ENCODE results near the gene ANO3. TPM values are rescaled to one million over a fixed set of nuclear protein-coding genes. Genes with fewer than 3 reads are reported as not detected.

ANO3 gene
- total RNA-seq, 4 donors from 2014 or later, result 1.6 to 14.3 (median 4.3) TPM

DNA sequence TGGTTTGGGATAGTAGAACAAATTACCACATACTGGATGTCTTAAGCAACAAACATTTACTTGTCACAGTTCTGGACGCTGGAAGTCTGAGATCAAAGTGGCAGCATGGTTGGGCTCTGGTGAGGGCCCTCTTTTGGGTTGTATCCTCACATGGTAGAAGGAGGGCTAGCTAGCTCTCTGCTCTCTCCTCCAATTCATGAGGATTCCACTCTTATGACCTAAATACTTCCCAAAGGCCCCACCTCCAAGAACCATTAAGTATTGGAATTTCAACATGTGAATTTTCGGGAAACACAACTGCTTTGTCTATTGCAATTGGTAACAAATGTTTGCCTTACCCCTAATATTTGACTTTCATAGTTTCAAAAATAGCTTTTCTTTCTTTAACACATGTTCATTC lies 187.5 kb downstream of the ANO3 start:
- TF ChIP-seq, protein P1, sequence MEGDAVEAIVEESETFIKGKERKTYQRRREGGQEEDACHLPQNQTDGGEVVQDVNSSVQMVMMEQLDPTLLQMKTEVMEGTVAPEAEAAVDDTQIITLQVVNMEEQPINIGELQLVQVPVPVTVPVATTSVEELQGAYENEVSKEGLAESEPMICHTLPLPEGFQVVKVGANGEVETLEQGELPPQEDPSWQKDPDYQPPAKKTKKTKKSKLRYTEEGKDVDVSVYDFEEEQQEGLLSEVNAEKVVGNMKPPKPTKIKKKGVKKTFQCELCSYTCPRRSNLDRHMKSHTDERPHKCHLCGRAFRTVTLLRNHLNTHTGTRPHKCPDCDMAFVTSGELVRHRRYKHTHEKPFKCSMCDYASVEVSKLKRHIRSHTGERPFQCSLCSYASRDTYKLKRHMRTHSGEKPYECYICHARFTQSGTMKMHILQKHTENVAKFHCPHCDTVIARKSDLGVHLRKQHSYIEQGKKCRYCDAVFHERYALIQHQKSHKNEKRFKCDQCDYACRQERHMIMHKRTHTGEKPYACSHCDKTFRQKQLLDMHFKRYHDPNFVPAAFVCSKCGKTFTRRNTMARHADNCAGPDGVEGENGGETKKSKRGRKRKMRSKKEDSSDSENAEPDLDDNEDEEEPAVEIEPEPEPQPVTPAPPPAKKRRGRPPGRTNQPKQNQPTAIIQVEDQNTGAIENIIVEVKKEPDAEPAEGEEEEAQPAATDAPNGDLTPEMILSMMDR (IDR thresholded peaks at IDR 0.05; ENCODE audit: low read depth), result no peak

DNA sequence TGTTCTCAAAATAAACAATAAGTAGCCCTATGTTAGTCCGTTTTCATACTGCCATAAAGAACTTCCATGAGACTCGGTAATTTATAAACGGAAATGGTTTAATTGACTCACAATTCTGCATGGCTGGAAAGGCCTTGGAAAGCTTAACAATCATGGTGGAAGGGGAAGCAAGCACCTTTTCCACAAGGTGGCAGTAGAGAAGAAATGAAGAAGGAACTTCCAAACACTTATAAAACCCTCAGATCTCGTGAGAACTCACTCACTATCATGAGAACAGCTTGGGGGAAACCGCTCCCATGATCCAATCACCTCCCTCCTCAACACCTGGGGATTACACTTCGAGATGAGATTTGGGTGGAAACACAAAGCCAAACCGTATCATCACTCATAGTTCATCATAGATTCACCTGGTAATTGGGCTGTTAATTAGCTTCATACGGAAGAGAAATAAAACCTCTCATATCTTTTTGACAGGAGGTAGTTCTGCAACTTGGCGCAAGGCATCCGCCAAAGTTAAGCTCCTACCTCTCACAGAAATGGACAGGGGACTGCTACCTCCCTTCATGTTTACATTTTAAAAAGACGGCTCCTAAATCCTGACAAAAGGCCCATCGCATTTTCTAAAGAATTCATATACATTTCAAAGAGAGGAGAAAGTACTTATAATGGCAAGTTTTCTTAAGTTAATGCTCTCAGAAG lies 191.1 kb downstream of the ANO3 start:
- TF ChIP-seq, protein P1 (IDR thresholded peaks at IDR 0.05; ENCODE audit: low read depth), result no peak

DNA sequence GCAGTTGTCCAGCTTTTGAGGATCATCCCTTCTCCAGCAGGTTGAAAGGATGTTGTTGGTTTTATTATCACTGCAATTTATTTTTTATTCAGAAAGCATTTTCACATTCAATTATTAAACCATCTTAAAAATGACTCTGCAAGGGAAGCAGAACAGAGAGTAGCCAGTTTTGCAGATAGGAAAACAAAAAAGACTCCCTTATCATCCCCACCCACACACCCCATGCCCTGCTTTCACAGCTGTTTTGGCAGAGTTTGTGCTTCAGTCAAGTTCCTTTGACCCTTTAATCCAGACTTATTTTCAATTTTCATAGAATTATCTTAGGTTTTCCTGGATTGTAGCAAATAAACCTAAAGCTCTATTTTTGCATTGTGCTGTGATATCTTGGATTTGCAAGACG lies 195.8 kb downstream of the ANO3 start:
- TF ChIP-seq, protein P1 (IDR thresholded peaks at IDR 0.05; ENCODE audit: low read depth), result no peak

DNA sequence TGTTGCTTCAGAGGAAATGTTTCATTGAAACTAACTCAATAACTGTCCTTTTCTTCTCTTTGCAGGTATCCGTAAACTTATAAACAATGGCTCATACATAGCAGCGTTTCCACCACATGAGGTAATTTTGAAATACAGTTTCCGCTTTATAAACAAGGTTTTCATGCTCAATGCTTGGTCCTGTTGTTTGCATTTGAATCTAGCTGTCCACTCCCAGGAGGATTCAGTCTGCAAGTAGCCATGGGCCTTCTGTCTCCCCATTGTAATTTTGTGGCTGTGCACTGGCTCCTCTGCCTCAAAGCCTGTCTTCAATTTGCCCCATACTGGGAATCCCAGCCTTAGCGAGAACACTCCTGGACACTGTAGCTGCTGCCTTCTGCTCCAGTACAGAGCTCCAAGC lies 205.4 kb downstream of the ANO3 start:
- TF ChIP-seq, protein P1 (IDR thresholded peaks at IDR 0.05; ENCODE audit: low read depth), result no peak

DNA sequence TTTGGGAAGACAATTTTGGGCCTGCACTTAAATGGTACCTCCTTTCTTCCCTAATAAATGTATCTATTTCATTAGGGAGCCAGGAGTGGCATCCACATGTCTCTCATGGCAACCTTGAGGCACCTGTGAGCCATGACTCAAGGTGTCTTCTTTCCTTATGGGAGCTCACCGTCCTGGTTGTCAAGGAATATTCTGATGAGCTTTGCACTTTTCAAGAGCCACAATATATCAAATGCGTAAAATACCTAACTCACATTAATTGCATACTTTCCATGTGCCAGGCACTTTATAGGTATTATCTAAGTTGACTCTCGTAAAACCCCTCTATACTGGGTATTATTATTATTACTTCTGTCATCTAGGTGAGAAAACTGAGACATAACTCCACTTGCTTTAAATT lies 207.6 kb downstream of the ANO3 start:
- TF ChIP-seq, protein P1 (IDR thresholded peaks at IDR 0.05; ENCODE audit: low read depth), result no peak

DNA sequence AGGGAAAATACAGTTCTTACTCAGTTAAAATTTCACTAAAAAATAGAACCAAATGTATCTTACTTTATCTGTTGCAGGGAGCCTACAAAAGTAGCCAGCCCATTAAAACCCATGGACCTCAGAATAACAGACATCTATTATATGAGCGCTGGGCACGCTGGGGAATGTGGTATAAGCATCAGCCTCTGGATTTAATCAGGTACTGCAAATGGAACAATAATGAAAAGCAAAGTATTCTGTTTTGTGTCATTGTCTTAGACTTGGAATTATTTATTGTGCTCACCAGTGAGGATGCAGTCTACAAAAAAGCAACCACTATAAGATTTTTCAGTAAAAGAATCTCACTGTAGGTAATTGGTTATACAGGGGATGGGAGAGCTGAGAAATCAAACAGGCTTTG lies 209.9 kb downstream of the ANO3 start:
- TF ChIP-seq, protein P1 (IDR thresholded peaks at IDR 0.05; ENCODE audit: low read depth), result no peak

DNA sequence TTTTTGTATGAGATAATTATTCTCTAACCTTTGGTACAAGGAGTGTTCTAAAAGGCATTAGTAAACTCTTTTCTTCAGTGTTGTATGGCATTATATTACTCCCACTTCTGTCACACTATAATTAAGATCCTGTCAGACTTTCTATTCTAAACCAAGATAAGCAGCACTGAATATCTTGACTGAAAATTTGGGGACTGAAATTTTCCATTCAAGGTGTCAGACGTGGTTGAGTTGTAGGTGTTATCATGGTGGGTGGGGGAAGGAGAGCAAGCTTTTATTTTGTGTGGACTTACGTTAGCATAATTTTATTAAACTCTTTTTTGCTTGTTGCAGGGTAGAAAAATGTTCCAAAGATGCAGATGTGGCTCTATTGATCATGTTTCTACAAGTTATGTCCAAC lies 217.2 kb downstream of the ANO3 start:
- TF ChIP-seq, protein P1 (IDR thresholded peaks at IDR 0.05; ENCODE audit: low read depth), result no peak
